Retina (tissue), 1 donor: ENCODE data around the gene MBOAT1.

Experiments
- DNase-seq: peaks from one replicate; pipeline ENCODE4 v3.0.0-alpha.2; 2016

Gene MBOAT1

DNA sequence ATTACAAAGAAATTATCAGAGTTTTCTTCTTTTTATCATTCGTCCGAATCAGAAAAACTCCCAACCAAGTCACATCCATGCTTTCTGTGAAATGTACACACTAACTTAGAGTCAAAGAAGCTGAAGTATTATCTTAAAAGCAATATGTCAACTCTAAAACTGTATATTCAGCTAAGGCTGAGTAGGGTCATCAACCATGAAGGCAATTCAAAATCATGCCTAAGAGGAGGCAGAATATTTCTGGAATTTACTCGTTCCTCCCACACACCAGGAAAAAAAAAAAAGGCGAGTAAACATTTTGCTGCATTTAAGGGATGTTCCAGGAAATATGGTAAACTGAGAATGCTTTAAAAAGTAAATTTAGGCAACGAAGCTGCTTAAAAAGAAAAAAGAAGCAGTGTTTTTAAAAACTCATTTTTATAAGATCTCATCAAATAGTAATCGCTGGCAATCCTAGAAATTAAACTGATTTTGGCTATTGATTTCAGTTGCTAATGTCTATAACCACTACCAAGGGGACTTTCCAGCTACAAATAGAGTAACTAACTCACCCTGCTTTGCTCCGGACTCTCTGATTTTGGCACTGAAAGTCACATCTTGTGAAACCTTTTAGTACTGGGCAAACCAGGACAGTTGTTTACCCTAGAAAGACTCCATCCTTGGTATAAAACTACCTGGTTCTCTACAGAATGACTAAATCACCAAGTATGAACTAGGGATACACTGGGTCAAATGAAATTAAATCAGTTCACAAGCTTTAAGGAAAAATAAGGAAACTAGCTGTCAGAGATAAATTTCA, 82.8 kb downstream of the MBOAT1 start:
- DNase-seq, result no peak

DNA sequence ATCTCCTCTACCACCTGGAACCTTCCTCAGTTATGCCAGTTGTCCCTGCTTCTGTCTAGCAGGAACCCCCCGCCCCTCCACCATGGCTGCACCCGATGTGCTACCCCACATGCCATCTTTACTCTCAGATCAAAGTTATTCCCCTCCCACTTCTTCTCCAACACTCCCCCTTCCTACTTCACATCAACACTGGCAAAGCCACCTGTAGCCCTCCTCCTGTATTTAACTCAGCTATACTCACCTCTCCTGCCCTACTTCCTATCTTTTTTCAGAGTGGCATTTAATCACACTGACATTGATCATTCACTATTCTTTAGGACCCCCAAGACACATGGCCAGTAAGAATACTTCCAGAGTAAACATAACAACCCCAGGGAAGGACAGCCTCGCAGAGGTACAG, 84.3 kb downstream of the MBOAT1 start:
- no peak for DNase-seq

GRCh38 chr6:20126789-20127653, 85.2 kb downstream of the MBOAT1 start:
- peak; percentile 63 for DNase-seq

- DNase-seq, result no peak
Measured at GRCh38 chr6:20126102-20126752, 86.0 kb downstream of the MBOAT1 start.

DNA sequence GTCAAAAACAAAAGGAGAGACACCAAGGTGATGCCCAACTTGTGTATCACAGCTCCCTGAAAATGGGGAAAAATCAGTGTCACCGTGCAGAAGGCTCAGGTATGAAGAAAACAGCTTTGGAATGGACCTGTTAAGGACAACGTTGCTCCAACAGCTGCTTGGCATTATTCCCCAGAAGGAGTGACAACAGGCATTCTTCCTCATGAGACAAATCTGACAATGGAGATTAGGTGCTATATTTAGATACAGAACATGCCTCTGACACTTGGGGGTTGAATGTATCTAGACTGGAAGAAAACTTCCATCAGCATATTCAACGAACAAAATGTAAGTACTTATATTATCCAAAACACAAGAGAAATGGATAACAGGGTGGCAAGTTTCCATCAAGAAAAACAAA, 87.7 kb downstream of the MBOAT1 start:
- no peak for DNase-seq

GRCh38 chr6:20119485-20119884, 92.8 kb downstream of the MBOAT1 start:
- peak; percentile 32 for DNase-seq

GRCh38 chr6:20118892-20119291, 93.4 kb downstream of the MBOAT1 start:
- DNase-seq, result peak; percentile 17

DNA sequence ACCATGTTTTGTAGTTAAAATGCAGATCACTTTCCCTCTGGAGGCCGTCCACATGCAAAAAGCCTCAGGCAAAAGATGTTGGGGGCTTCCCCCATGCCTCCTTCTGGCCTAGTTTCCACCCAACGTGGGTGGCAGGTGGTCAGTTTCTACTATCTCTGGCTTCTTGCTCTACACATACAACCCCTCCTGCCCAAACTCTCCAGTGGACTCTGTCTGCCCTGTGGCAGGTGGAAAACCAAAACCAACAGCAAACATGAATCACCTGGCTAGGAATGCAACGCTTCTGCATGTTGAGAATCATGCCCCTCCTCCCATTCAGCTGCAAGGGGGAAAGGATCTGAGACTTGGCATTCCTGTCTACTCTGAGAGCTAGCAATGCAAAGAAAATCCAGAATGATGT, 94.8 kb downstream of the MBOAT1 start:
- DNase-seq, result no peak

GRCh38 chr6:20116792-20117191, 95.5 kb downstream of the MBOAT1 start:
- no peak for DNase-seq

DNA sequence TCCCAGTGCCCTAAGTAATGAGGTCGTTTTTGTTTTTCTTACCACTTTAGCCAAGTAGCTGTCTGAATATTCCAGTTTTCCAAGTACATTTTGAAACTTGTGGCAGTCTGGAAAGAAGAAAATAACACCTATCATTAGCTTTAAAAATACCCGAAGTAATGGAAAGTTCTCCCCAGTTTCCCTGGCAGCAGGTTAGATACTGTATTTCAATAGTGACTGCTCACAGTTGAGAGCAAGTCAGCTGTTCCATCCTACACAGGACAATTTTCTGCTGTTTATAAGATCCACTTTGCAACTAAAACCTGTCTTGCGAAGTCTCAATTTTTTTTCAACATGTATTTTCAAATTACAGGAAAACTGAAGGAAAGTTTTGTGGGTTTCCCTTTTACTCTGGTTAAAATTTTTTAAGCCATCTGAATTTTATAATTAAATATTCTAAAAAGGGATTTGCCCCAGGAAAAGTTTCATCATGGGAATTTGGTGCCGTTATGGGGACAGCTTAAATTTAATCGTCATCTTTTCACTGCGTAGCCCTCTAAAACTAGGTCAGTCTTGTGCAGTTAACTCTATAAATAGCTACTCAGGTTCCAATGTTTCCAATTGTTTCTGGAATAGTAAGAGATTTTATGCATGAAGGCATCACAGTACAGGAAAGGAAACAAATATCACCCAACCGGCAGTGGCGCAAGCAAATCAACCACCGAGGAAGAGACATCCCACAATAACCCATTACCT, 96.9 kb downstream of the MBOAT1 start:
- no peak for DNase-seq

DNA sequence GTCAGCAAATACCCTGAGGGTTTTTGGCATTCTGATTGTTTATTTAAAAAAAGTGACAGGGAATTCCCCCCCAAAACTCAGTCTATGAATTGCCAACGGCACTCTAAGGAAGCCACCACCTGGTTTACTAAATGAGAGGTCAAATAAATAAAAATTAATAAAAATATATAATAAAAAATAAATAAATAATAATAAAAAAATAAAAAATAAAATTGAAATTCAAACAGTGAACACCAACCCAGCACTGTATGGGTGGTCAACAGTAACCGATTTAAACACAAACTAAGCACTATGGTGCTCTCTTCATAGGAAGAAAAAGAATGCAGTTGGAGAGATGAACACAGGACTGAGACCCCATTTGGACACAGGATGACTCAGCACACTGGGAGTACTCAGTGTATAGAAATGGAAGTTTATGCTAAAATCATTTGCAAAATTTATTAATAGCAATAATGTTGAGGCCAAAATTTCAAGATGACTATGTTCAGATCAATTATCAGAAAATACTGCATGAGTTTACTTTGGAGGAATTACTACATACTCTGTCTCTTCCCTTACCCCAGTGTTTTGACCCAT, 98.5 kb downstream of the MBOAT1 start:
- DNase-seq, result no peak

DNA sequence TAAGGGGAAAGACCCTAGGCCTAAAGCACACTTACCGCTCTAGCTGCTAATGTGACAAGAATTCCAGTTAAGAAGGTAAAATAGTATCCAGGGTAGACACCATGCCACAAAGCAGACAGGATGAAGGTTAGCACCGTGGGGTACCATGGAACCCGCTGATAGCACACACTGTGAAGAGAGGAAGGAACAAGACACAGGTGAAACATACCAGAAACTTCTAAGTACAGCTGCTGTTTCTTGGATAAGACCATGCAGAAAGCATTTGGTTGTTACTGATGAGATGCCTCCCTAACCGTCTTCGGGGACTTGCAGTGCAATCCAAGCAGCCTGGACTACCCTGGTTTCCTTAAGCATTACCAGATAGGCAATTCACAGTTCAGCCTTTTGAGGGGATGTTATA, 99.4 kb downstream of the MBOAT1 start:
- DNase-seq, result no peak

- no peak for DNase-seq
Measured at GRCh38 chr6:20112241-20112640, 100.0 kb downstream of the MBOAT1 start.

DNA sequence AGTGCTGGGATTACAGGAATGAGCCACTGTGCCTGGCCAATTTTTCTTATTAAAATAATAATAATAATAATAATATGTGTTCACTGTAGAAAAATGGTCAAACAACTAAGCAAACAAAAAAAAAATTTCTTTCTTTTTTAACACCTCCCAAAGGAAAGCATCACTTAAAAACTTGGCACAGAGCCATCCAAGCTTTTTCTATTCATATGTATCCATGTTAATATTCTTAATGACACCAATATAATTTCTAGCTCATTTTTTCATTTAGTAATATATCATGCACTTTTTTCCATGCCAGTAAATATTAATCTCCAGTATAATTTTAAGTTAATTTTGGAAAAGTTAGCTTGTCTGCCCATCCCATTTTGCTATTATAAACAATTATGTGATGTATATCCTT, 101.8 kb downstream of the MBOAT1 start:
- DNase-seq, result no peak

- no peak for DNase-seq
Measured at GRCh38 chr6:20109526-20109925, 102.7 kb downstream of the MBOAT1 start.

GRCh38 chr6:20105838-20106237, 106.4 kb downstream of the MBOAT1 start:
- DNase-seq, result no peak

DNA sequence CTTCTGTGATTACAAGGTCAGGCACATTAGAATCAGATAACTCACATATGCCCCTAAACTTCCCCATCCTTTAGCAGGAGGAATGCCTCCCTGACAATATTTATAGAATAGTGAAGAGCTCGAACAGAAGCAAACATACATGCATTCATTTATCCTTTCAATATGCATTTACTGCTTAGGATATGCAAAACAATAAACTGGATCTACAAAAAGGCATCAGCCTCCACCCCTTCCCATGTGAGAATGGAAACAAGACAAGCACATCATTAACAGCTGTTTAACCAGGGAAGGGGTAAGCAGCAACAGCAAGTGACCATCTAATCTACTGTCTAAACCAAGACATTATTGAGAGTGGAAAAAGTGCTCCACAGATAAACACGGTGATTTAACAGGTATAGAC, 107.6 kb downstream of the MBOAT1 start:
- no peak for DNase-seq

GRCh38 chr6:20102397-20103073, 109.7 kb downstream of the MBOAT1 start:
- DNase-seq, result no peak

- DNase-seq, result no peak
Measured at GRCh38 chr6:20099156-20099555, 113.1 kb downstream of the MBOAT1 start.

GRCh38 chr6:20098267-20098876, 113.9 kb downstream of the MBOAT1 start:
- no peak for DNase-seq

DNA sequence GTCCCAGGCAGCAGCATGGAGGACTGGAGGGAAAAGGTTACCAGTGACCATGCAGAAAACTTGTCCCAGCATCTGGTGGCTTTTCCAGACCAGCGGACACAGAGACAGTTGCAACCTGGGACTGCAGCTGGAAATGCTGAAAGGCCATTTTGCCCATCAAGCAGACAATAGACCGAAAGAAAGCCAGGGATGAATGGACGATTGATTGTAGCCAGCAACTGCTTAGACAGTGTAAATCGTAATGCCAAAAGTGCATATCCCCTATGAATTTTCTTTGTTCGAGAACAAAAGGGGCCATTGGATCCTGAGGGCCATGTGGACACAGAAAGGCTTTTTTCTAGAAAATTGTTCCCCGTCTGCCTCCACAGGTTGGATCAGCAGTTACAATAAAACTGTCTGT, 115.7 kb downstream of the MBOAT1 start:
- no peak for DNase-seq

DNA sequence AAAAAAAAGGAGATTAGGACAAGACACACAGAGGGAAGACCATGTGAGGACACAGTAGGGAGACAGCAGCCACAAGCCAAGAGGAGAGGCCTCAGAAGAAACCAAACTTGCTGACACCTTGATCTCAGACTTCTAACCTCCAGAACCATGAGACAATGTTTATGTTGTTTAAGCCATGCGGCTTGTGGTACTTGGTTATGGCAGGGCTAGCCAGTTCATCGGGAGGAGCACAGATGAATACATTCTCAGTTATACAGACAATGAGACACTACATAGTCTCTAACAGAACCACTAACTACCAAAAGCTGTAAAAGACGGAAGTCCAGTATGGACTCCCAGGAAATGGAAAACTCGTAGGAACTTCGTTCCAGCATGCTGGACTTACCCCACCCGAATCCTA, 116.8 kb downstream of the MBOAT1 start:
- DNase-seq, result no peak
